WI38 (cell line): ENCODE results near the gene POLR2H.

Source experiments
- H3K4me3 ChIP-seq: 2 replicates; pipeline ENCODE4 v1.5.1; 2011; ENCODE audit warnings: low read depth, mild to moderate bottlenecking, control low read depth, low read length
- TF ChIP-seq, protein P1 (sequence below): IDR thresholded peaks from 2 replicates; pipeline ENCODE4 v1.5.1; 2012; ENCODE audit warnings: low read depth, mild to moderate bottlenecking, control low read depth, low read length

Gene POLR2H

DNA sequence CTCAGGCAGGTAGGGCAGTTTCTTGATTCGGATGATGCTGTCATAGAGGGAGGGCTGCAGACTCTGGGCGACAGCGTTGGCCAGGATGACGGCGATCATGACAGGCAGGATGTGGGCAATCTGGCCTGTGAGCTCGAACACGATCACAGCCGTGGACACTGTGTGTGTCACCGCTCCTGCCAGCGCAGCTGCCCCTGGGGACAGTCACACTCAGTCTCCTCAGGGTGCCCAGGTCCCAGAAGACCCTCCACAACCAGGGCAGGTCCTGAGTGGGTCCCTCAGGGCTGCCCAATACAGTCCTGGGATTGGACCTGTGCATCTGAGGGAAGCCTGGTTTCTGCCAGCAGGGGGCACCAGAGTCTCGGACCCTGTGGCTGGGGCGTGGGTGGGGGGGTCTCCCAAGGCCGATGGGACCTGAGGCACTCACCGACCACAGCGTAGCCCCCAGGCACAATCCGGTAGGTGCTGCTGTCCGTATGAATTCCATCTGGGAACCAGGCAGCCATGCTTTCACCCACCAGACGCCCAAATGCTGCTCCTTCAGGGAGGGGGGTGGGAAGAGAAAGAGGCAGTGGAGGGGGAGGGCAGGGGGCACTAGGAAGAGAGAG lies 7.3 kb upstream of the POLR2H start:
- TF ChIP-seq, protein P1, sequence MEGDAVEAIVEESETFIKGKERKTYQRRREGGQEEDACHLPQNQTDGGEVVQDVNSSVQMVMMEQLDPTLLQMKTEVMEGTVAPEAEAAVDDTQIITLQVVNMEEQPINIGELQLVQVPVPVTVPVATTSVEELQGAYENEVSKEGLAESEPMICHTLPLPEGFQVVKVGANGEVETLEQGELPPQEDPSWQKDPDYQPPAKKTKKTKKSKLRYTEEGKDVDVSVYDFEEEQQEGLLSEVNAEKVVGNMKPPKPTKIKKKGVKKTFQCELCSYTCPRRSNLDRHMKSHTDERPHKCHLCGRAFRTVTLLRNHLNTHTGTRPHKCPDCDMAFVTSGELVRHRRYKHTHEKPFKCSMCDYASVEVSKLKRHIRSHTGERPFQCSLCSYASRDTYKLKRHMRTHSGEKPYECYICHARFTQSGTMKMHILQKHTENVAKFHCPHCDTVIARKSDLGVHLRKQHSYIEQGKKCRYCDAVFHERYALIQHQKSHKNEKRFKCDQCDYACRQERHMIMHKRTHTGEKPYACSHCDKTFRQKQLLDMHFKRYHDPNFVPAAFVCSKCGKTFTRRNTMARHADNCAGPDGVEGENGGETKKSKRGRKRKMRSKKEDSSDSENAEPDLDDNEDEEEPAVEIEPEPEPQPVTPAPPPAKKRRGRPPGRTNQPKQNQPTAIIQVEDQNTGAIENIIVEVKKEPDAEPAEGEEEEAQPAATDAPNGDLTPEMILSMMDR = peak; percentile 77
- no peak overlapping the region for H3K4me3 ChIP-seq

DNA sequence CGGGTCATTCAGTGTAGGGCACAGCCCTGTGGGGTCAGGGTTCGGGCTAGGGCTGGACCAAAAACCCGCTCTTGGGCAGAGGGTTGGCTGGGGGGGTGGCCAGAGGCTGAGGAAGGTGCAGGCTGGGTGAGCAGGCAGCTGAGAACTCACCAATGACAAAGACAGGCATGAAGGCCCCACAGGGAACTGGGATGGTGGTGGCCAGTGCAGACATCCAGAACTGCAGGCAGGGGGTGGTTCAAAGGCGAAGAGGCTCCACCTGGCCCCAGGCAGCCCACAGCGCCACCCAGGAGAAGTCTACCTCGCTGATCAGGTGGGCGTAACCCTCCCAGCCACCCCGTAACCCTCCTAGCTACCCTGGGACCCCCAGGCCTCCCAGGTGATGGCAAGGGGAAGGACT lies 6.8 kb upstream of the POLR2H start:
- no peak overlapping the region for H3K4me3 ChIP-seq
- TF ChIP-seq, protein P1 = no peak

DNA sequence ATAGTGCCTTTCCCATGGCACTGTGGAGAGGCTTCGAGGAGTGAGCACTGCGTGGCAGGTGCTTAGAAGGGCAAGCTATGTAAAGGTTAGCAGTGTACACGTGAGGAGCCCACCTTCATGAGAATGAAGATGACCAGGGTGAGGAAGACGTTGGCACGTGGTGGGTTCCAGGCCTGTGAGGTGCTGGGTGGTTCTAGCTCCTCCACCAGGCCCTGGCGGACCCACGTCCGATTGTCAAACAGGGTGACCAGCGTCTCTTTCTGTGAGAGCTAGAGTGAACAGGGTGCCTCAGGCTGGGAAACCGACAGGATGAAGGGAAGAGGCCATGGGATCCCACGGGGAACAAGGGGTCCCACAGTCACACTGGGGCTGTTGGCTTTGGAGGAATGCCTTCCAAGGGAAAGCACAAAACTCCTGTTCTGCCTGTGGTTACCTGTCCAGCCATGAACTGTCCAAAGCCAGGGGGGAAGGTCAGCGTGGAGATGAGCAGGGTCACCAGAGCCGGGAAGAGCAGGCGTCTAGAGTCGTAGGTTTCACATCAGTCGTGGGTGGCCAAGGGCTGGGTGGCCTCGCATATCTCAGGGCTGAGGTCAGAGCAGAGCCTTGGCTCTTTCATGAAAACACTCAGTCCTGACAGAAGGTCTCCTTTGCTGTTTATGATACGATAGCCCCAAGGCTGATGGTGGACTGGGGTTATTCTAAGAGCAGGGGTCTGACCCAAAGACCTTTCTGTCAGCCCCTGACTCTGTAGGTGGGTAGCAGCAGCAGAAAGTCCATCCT lies 6.1 kb upstream of the POLR2H start:
- TF ChIP-seq, protein P1 = no peak
- no peak overlapping the region for H3K4me3 ChIP-seq

DNA sequence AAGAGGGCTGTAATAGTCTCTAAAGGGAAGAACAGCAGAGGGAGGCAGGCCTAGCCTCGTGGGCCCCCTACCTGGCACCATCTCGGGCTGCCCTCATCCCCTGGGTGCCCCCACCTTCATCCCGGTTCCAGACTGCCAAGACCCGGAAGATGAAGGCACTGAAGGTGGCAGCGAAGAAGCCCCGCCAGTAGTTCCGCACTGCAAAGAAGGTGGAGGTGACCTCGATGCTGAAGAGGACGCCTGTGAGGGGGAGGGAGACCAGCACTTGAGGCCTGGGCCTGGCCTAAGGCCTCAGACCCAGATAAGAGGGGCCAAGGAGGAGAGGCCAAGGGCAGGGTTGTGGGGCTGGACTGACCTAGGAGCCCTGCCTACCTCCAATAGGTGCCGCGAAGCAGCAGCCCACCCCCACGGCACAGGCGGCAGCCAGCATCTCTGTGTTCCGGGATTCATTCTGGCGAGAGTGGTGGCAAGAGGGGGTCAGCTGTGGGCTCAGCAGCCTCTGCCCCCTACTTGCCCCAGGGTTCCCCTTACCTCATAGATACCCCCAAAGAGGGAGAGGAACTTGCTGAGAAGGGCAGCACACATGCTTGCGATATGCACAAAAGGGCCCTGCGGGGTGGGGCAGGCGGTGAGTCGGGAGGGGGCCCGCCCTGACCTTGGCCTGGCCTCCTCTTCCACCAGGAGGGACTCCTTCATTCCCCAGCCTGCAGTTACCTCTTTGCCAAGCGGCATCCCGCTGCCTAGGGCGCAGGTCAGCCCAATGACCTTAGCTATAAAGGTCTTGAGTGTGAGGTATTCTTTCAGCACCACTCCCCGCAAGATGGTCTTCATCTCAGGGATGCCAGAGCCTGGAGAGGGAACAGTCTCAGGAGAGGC lies 4.0 kb upstream of the POLR2H start:
- H3K4me3 ChIP-seq = no peak overlapping the region
- TF ChIP-seq, protein P1 = no peak

DNA sequence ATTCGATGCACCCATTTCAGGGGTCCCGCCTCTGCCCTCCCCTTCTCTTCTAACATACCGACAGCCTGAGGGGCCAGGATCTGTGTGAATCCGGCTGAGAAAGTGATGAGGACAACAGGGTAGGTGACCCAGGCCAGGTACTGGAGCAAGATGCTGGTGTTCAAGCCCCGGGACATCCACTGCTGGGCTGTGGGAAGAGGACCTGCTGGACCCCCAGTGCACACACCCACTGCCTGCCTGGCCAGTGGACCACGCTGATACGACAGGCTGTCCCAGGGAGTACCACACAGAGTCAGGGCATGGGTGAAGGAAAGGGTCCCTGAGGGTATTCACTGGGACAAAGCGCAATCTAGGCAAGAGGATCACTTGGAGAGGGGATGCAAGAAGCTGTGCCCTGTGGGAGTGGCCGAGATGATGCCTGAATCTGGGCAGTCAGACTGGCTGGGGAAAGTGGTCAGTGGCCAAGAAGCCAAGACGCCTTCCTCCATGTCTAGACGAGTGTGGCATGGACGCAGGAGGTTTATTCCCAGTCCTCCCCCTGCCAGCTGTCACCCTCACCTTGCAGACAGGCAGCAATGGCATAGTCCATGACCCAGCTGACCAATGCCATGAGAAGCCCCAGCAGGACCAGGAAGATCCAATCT lies 3.3 kb upstream of the POLR2H start:
- TF ChIP-seq, protein P1 = no peak

DNA sequence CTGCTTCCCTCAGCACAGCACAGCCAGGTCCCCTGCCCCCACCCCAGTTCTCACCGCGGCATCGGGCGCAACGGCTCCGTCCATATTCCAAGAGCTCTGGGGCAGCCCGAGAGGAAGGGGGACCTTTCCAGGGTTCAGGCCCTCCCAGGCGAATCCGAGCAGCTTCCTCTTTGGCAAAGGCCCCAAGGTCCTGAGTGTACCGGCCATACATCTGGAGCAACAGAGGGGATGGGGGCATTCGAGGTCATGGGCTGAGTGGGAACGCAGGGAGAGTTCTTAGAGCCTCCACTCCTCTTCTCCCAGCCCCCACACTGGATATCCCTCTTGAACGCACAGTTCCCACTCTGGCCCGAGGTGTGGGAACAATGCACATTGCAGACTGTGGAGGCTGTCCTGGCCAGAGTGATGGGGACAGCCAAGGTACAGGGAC lies 2.6 kb upstream of the POLR2H start:
- TF ChIP-seq, protein P1 = no peak

More for the DNA sequence above, 3.3 kb upstream of the POLR2H start:
- no peak overlapping the region for H3K4me3 ChIP-seq

More for the DNA sequence above, 2.6 kb upstream of the POLR2H start:
- no peak overlapping the region for H3K4me3 ChIP-seq
